PFSK-1 (cell line): Measurements from ENCODE around the gene TBXAS1.

Source experiments
- POLR2AphosphoS5 ChIP-seq: IDR thresholded peaks from 2 replicates; pipeline ENCODE4 v1.6.1; 2012; ENCODE audit warnings: low read depth, mild to moderate bottlenecking, control low read depth, low read length, moderate library complexity
- TAF1 ChIP-seq: IDR thresholded peaks from 2 replicates; pipeline ENCODE4 v1.6.1; 2012; ENCODE audit warnings: low read length, control low read depth, borderline replicate concordance; ENCODE audit not compliant: insufficient read depth
- TF ChIP-seq, protein P1 (sequence below), 2 experiments: IDR thresholded peaks; 2 replicates each; pipeline versions ENCODE4 v1.6.1 to v1.8.0; 2011 to 2012; ENCODE audit warnings: low read depth in 2 of 2, low read length in 2 of 2, control low read depth in 1 of 2, inconsistent platforms in 1 of 2, mild to moderate bottlenecking in 1 of 2, moderate library complexity in 1 of 2; ENCODE audit not compliant: insufficient read depth in 1 of 2

DNA sequence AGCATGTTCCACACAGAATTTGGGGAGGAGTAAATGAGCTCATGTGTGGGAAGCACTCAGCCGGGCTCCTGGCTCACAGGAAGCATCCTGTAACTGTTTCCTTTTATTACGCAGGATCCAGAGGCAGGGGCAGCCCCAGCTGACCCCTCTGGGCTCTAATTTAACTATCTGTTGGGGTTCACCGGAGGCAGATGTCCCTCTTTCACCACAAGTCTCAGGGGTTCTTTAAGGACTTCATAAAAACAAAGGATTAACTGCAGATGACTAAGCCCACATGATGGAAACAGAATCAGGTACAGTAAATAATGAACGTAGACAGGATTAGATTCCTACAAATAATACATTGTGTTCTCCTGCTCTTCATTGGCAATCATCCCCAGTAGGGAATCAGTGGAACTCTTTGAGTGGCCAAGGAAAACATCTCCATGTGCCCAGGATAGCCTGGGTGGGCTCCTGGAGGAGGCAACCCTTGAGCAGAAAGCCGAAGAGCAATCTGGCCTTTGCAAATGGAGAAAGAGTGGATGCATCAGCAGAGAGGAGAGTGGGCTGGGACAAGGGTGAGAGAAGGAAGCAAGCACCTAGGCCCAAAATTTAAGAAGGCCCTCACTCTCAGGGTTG lies 24.6 kb downstream of the TBXAS1 start:
- no peak for TF ChIP-seq POLR2AphosphoS5
- no peak for TF ChIP-seq TAF1
- TF ChIP-seq, protein P1, sequence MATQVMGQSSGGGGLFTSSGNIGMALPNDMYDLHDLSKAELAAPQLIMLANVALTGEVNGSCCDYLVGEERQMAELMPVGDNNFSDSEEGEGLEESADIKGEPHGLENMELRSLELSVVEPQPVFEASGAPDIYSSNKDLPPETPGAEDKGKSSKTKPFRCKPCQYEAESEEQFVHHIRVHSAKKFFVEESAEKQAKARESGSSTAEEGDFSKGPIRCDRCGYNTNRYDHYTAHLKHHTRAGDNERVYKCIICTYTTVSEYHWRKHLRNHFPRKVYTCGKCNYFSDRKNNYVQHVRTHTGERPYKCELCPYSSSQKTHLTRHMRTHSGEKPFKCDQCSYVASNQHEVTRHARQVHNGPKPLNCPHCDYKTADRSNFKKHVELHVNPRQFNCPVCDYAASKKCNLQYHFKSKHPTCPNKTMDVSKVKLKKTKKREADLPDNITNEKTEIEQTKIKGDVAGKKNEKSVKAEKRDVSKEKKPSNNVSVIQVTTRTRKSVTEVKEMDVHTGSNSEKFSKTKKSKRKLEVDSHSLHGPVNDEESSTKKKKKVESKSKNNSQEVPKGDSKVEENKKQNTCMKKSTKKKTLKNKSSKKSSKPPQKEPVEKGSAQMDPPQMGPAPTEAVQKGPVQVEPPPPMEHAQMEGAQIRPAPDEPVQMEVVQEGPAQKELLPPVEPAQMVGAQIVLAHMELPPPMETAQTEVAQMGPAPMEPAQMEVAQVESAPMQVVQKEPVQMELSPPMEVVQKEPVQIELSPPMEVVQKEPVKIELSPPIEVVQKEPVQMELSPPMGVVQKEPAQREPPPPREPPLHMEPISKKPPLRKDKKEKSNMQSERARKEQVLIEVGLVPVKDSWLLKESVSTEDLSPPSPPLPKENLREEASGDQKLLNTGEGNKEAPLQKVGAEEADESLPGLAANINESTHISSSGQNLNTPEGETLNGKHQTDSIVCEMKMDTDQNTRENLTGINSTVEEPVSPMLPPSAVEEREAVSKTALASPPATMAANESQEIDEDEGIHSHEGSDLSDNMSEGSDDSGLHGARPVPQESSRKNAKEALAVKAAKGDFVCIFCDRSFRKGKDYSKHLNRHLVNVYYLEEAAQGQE (IDR thresholded peaks at IDR 0.05; ENCODE audit: insufficient read depth in 1 of 2, low read depth in 2 of 2, low read length in 2 of 2): no peak
